GM21825 (cell line): Measurements from ENCODE around the gene NADK.

Source experiments
- ATAC-seq: cut with Tn5 transposase; IDR thresholded peaks from one replicate; pipeline ENCODE4 v1.9.1; 2021; ENCODE audit warnings: mild to moderate bottlenecking, moderate library complexity; ENCODE audit not compliant: unreplicated experiment

Gene NADK

DNA sequence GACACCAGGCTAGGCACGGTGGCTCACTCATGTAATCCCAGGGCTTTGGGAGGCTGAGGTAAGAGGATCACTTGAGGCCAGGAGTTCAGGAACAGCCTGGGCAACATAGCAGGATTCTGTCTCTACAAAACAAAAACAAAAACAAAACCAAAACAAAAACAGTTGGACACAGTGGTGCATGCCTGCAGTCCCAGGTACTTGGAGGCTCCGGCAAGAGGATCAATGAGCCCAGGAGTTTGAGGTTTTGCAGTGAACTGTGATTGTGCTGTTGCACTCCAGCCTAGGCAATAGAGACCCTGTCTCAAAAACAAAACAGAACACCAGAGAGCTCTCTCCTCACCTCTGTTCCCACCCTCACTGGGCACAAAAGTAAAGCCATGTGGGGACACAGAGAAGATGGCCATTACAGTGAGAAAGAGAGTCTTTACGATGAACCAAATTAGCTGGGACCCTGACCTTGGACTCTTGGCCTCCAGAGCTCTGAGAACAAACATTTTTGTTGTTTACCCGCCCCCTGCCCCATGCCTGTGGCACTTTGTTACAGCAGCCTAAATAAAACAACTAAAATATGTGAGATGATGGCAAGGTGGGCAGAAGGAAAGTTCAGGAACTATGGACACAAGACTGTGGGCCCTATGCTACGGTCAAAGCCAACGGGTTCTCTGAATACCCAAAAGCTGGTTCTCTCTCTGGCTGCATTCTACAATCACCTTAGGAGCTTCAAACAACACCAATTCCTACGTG lies 9.8 kb downstream of the NADK start:
- no peak for ATAC-seq

DNA sequence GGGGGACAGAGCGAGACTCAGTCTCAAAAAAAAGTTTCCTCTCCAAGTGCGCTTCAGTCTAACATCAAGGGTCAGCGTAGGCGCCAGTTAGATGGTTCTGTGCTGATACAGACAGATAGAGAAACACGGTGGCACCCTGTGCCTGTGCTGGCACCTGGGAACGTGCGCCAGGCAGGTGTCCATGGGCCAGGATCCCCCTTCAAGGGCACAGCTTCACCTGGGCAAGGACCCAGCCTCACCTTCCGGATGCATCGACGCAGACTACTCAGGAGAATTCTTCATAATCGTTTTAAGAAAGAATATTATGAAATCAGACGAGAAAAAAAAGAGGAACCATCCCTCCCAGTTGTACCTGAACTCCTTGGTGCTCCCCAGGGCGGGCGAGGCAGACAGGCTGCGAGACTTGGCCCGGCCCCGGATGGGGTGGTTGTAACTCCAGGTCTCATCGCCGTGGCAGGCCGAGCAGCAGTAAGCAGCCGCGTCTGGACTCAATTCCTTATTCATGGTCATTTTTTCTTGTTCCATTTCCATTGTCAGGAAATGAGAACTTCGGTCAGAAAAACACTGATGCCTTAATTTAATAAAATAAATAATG lies 13.3 kb downstream of the NADK start:
- ATAC-seq = no peak

DNA sequence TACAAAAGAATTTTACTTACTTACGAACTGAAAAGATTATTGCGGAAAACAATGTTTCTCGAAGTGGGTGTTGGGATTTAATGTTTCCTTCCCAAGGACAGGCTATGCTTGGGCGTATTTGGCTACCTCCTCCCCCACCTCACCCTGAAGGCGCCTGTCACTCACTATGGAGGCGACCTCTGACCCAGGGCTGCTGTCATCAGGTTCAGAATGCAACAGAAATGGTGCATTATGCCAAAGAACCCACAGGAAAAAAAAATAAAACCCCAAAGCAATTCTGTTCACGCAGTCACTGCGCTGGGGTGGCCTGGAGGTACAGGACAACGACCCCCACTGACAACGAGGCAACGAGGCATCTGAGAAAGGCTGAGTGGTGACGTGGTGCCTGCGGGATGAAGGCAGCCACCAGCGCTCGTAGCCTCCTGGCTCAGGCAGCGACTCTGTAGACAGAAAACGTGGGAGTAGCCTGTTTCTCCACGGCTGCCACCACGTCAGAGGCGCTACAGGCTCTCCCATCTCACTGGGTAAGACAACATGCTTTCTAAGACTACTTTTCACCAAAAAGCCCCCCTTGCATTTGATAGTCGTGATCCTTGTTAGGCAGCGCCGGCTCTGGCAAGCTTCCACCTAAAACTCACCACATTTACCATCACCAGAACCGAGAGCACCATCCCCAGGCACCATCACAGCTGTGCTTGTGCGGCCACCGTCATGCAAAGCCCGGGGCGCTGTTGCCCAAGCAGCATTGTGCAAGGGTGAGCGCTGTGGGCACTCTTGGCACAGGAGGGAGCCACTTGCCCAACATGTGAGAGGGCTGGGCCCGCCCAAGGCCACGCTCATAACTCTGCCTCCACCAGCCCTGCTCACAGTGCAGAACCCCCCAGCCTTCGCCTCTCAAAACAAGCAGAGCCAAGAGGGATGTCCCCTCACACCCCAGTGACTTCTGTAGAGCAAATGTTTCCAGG lies 14.3 kb downstream of the NADK start:
- ATAC-seq = no peak

DNA sequence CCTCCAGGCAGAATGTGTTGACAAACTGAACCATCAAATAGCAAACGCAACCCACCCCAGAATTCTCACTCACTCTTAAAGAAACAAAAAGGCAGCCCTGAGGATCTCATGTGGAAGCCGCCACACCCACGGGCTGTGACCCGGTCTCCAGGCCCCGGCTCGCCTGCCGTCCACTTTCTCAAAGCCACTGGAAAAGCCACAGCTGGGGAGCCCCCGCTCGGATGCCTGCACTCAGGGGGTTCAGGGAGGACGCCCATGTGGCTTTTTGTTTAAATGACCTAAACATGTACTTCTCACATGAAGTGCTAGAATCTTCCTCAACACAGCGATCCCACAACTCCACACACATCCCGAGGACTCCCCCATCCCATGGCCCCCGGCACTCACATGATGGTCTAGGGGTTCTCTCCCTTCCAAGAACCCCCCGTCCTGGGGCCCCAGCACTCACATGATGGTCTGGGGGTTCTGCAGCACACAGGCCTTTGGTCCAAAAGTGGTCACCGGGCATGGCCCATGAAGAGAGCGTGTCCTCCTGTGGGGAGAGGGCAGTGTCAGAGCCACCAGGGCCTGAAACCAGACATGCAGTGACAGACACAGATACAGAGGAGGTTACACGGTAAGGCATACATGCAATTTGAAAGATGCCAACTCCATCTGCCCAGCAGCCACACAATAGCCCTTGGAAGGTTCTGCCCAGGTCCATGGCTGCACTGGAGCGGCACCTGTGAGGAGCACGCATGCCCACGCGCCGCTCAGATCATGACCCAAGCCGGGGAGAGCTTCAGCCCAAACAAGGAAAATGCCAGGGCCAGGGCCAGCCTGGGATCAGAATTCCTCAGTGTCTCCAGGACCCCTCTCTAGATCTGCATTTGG lies 16.5 kb downstream of the NADK start:
- ATAC-seq = no peak

DNA sequence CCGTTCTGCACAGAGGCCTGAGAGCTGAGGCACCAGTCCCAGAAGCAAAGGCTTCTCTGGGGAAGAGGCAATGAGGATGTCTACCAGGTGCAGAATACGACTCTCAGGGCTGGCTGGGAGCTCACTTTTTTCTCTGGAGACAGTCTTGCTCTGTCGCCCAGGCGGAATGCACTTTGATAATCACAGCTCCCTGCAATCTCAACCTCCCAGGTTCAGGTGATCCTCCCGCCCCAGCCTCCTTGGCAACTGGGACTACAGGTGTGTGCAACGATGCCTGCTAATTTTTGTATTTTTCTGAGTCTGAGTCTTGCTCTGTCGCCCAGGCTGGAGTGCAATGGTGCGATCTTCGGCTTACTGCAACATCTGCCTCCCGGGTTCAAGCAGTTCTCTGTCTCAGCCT lies 17.6 kb downstream of the NADK start:
- ATAC-seq = no peak

DNA sequence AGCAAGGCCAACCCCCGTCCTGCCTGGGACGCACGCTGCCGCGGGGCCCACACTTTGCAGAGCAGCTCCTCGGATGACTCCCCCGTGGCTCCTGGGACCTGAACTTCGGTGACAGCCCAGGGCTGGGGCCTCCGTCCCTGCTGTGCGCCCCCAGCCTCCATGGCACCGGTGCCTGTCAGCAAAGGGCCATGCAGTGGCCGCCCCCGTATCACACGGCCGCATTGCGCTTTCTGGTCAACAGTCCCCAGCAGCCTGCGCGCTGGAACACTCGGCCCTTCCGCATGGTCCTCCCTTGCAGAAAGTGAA lies 18.0 kb downstream of the NADK start:
- no peak for ATAC-seq

DNA sequence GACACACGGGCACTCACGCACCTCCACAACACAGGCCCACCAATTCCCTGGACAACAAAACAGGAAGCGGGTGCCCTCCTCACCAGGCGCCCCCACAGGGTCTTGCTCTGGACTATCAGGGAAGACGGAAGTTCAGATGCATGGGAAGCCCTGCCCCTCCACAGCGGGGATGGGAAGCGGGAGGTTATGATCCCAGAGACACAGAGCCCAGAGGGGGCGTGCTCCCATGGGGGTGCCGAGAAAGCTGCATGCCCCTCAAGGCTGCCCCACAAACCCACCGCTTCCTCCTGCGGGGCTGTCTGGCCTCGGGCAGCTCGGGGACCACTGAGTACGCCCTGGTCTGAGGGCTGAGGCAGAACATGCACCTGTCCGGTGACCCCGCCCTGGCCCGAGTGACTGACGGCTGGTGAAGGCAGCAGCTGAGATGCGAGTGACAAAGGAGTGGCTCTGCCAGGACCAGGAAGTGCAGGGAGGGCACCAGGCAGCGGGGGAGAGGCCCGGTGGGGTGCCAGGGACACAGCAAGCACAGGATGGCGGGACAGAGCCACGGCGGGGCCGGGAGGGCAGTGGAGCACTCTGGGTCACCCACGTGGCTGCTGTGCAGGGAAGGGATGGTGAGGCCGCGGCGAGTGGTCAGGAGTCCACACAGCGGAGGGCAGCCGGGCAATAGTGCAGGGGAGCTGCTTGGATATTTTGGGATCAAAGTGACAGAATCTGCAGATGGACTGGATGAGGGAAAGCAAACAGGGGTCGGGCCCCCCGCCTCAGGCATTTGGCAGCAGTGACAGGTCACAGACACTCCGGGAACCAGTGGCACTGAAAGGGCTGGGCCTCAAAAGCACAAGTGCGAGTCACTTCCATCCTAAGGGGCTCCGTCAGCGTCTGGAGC lies 18.6 kb downstream of the NADK start:
- ATAC-seq = no peak

DNA sequence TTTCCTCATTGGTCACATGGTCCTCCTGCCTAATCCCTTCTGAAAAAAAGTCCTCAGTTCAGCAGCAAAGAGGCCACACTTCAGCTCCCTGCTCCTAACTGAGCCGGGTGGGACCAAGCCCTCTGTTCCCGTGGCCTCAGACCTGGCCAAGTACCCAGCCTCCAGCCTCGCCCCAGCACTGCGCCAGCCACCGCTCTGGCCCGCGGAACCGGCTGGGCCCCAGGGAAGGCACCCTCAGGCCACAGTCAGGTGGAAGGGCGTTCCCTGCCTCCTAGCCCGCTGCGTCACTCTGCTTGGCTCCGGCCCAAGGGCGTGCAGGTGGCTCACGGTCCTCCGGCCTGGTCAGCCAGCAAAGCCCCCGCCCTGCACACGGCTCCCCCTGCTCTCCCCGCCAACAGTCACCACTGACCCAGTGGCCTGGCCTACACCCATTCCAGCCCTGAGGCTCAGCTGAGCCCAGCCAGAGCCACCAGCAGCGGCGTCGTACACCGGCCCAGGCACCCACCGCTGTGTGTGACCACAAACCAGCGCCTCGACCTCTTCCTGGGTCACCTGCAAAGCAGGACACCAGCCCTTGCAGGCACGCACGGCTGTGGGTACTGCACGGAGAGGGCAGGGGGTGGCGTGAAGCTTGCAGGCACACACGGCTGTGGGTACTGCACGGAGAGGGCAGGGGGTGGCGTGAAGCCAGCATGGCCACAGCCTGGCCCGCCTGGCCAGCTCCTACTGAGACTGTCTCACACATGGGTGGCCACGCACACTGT lies 19.4 kb downstream of the NADK start:
- no peak for ATAC-seq

DNA sequence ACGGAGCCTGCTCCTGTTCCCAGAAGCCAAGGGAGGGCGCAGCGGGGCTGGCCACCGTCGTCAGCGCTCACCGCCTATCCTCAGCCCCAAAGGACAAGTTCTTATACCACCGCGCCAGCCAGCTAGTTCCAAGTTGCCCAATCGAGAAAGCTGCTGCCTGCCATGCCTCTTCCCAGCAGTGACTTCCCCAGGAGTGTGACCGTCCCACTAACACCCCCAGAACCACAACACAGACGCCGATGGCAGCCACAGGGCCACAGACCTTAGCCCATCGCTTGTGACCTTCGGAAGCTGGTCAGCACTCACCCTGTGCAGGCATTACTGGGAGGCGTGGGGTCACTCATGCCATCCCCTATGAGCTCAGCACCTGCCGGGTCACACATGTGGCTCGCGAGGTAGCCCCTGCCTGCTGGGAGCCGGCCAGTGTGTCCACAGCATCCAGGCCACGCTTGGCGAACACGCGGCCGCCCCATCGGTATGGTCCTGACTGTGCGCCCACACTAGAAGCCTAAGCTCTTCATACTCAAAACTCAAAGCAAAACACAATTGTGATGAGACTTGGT lies 20.1 kb downstream of the NADK start:
- no peak for ATAC-seq

DNA sequence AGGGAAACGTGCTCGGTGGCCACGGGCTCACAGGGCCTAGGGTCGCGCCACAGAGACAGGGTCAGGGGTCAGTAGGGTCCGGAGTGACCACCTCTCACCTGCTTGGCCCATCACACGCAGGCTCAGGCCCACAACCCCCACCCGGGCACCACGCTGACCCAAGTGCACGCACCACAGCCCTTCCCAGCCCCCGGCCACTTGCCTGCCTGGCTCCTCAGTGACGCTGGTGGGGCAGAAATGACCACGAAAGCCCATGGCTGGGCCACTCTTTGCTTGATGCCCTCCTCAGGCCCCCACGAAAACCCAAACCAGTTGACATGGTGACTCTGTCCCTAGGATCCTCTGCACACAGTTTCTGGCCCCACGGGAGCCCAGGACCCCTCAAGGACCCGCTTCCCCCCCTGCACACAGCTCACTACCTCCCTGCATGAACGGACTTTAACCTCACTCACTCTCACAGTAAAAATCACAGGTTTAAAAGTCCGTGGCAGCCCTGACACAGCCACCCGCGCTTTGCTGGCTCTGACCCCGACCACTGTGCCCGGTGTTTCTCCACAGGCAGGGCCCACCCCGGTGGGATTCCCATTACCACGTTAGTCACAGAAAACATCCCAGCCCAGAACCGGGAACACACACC lies 20.7 kb downstream of the NADK start:
- ATAC-seq = no peak

DNA sequence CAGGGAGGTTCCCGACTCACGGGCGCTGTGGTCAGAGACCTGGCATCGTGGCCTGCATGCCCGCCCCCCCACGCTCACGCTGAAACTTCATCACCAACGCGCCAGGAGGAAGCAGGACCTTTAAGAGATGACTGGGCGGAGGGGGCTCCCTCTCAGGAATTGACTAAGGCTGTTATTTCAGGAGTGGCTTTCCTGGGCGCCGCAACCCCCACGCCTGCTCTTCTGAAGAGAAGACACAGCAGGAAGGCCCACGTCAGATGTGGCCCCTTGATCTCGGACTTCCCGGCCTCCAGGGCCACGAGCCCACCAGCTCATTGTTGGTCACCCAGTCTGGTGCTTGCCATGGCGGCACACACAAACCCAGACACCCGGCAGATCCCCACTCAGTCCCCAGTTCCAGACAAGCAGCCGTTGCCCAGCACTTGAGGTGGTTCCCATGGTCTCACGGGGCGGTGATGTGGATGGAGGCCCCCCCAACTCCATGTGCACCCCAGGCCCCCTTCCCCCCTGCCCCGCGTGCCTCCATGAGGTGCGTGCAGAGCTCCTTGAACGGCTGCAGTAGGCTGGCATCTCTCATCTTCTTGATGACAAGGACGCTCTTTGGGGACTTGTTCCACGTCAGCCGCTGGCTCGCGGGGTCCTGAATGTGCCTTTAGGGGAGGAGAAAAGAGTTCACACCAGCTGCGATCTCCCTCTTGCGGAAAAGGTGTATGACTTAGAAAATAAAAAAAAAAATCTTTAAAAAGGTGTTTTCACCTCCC lies 21.4 kb downstream of the NADK start:
- ATAC-seq = no peak

DNA sequence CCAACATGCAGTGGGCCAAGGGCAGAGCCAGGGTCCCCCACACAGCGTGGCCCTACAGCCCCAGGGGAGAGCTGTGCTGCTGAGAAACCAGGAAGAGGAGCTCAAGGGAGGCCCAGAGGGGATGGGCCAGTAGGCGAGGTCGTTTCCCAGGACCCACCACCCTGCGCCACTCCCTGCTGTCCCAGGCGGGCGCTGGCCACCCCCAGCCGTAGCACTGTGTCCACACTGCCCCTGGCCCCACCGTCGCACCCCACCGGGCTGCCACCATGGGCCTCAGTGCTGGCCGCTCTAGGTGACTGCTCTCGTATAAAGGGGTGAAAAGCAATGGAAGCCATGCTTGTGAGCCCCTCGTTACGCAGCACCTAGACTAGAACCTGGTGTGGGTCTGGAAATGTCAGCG lies 22.4 kb downstream of the NADK start:
- ATAC-seq = no peak

DNA sequence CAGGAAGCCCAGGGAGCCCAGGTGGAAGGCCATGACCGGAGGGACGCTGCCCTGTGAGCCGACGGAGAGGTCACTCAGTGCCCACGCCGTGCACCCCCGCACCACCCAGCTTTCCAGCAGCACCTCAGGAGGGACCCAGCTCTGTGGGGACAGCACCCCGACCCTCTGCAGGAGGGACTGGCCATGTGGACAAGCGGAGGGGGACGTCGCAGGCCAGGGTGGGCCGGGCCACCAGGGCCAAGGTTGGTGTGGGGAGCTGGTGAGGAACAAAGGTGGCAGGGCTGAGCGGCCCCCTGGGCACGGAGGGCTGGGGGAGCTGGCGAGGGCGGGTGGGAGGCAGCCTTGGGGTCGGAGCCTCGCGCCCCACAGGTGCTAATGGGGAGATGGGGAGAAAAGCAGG lies 22.8 kb downstream of the NADK start:
- ATAC-seq = no peak

DNA sequence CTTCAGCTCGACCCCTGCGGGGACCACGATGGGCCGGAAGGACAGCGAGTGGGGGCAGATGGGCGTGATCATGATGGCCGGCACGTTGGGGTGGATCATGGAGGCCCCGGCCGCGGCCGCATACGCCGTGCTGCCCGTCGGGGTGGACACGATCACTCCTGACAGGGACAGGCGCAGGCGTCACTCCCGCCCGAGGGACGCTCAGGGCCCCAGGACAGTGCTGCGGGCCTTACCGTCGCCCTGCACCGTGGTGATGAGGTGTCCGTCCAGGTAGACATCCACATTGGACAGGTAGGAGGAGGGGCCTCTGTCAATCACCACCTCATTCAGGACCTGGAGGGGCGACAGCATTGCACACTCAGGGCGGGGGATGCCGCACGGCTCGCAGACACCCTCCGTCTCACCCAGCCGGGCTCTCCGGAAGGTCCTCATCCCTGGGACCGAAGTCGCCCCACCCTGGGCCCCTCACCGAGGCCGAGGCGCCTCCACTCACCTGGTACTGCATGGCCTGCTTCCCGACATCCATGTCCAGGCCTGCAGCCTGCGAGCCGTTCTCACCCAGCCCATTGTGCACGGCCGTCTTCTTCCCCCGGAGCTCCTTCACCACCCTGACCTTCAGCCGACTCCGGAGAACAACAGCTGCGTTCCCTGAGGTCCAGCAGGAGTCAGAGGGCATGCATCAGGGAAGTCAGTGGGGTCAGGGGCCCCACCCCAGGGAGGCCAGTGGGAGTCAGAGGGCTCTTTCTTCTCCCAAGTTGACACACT lies 24.0 kb downstream of the NADK start:
- no peak for ATAC-seq

DNA sequence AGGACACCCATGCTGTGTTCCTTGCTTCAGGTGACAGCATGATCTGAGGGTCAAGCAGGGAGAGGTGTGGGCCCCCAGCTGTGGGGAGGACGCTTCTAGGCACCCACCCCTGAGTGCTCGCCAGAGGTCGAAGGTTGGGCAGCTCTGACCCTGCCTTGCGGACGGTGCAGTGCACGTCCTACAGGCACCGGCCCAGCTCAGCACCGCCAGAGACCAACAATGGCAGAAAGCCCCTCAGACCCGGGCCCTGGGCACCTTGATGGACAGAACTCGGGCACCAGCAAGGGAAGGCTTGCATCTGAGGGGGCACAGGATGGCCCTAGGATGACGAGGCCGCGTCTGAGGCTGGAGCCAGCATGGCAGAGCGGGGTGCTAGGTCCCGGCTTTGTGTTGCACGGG lies 24.7 kb downstream of the NADK start:
- no peak for ATAC-seq

DNA sequence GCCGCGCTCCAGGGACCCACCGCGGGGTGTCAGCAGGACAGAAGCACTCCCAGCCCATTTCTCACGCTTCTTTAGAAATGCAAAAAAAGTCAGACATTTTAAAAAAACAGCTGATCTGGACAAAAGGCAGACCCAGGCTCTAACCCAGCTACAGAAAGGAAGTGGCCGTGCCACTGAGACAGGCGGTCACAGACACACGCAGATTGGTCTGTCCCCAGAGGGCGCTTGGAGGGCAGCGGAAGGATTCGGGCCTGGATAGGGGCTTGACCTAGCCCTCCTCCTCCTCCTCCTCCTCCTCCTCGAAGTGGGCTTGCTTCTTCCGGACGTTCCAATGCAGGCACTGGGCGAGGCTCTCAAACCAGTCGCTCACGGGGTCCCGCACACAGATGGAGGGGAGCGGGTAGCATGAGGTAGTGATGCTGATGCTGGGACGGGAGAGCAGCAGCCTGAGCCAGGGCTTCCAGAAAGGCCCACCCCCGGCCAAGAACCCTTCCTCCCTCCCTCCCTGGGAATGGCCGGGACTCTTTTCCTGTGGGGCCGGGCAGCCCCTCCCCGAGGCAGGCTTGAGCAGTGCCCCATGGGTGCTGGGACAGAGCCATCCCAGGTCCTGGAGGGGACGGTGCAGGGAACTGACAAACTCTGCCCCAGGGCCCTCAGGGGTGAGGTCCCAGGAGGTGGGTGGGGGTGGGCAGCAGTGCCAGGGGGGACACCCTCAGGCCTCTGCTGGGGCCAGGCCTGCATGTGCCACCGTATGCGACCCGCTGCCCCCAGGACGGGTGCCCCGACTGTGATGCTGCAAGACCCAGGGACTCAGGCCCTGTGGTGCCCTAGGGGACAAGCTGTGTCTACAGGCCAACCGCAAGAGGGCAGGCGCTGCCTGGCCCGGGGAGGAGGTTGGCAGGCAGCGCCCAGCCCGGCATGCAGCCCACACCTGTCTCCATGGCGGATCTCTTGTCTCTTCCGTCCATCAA lies 25.3 kb downstream of the NADK start:
- ATAC-seq = no peak
